H9 (cell line): ENCODE results near the gene YKT6. TPM values are rescaled to one million over a fixed set of nuclear protein-coding genes. Genes with fewer than 3 reads are reported as not detected.

ENCODE experiments used
- DNase-seq: peaks from one replicate; pipeline ENCODE4 v3.0.0-alpha.2; 2017
- H2AFZ ChIP-seq: one replicate; pipeline ENCODE4 v1.6.1; 2013; ENCODE audit warnings: mild to moderate bottlenecking, low read length, control low read depth, moderate library complexity
- H2AK5ac ChIP-seq: 2 replicates; pipeline ENCODE4 v1.6.1; 2013; ENCODE audit warnings: low read length, control low read depth, mixed read lengths; ENCODE audit not compliant: insufficient read length
- H2BK120ac ChIP-seq: one replicate; pipeline ENCODE4 v1.6.1; 2013; ENCODE audit warnings: low read depth, mild to moderate bottlenecking, low read length, control low read depth, inconsistent platforms; ENCODE audit not compliant: poor library complexity, severe bottlenecking
- H2BK12ac ChIP-seq: 2 replicates; pipeline ENCODE4 v1.6.1; 2013; ENCODE audit warnings: low read length, control low read depth, mixed read lengths, low read depth; ENCODE audit not compliant: insufficient read length
- H2BK15ac ChIP-seq: 2 replicates; pipeline ENCODE4 v1.6.1; 2013; ENCODE audit warnings: low read depth, low read length, control low read depth
- H2BK20ac ChIP-seq: one replicate; pipeline ENCODE4 v1.6.1; 2013; ENCODE audit warnings: low read depth, mild to moderate bottlenecking, low read length, control low read depth, inconsistent platforms; ENCODE audit not compliant: poor library complexity, severe bottlenecking
- H2BK5ac ChIP-seq: 2 replicates; pipeline ENCODE4 v1.6.1; 2013; ENCODE audit warnings: low read length, control low read depth, mixed read lengths; ENCODE audit not compliant: insufficient read length
- H3K14ac ChIP-seq: 2 replicates; pipeline ENCODE4 v1.6.1; 2013; ENCODE audit warnings: low read length, control low read depth; ENCODE audit not compliant: insufficient read depth
- H3K18ac ChIP-seq: 2 replicates; pipeline ENCODE4 v1.6.1; 2013; ENCODE audit warnings: low read depth, mild to moderate bottlenecking, mixed read lengths, low read length, control low read depth; ENCODE audit not compliant: insufficient read length
- H3K23ac ChIP-seq: 2 replicates; pipeline ENCODE4 v1.6.1; 2013; ENCODE audit warnings: low read length, control low read depth, mixed read lengths, low read depth; ENCODE audit not compliant: insufficient read length
- H3K23me2 ChIP-seq: 2 replicates; pipeline ENCODE4 v1.6.1; 2013; ENCODE audit warnings: low read depth, mild to moderate bottlenecking, mixed read lengths, low read length, control low read depth; ENCODE audit not compliant: insufficient read length, poor library complexity, severe bottlenecking
- H3K27ac ChIP-seq: 2 replicates; pipeline ENCODE4 v1.5.1; 2013; ENCODE audit warnings: low read length, control low read depth, mixed read lengths, low read depth; ENCODE audit not compliant: insufficient read length
- H3K27me3 ChIP-seq: 2 replicates; pipeline ENCODE4 v1.6.1; 2013; ENCODE audit warnings: low read length, control low read depth, inconsistent platforms; ENCODE audit not compliant: insufficient read depth
- H3K4ac ChIP-seq: 2 replicates; pipeline ENCODE4 v1.6.1; 2013; ENCODE audit warnings: low read depth, mild to moderate bottlenecking, control low read depth, inconsistent platforms, low read length, moderate library complexity
- H3K4me1 ChIP-seq: 2 replicates; pipeline ENCODE4 v1.6.1; 2013; ENCODE audit warnings: low read length, control low read depth, inconsistent platforms; ENCODE audit not compliant: insufficient read depth
- H3K4me2 ChIP-seq: 2 replicates; pipeline ENCODE4 v1.6.1; 2013; ENCODE audit warnings: low read length, control low read depth, mixed read lengths; ENCODE audit not compliant: insufficient read length, insufficient read depth
- H3K56ac ChIP-seq: 2 replicates; pipeline ENCODE4 v1.6.1; 2013; ENCODE audit warnings: low read depth, mild to moderate bottlenecking, mixed read lengths, low read length, control low read depth; ENCODE audit not compliant: insufficient read length
- H3K79me1 ChIP-seq: 2 replicates; pipeline ENCODE4 v1.6.1; 2013; ENCODE audit warnings: low read depth, mild to moderate bottlenecking, moderate library complexity, low read length, control low read depth, inconsistent platforms; ENCODE audit not compliant: insufficient read depth, poor library complexity, severe bottlenecking
- H3K79me2 ChIP-seq: 2 replicates; pipeline ENCODE4 v1.6.1; 2013; ENCODE audit warnings: low read length, control low read depth, inconsistent platforms; ENCODE audit not compliant: insufficient read depth
- H3K9ac ChIP-seq: 2 replicates; pipeline ENCODE4 v1.6.1; 2013; ENCODE audit warnings: low read length, control low read depth, mixed read lengths; ENCODE audit not compliant: insufficient read length; ENCODE audit errors: extremely low read depth
- H3K9me3 ChIP-seq: one replicate; pipeline ENCODE4 v1.6.1; 2013; ENCODE audit warnings: low read depth, low read length, inconsistent platforms; ENCODE audit not compliant: control insufficient read depth
- H3T11ph ChIP-seq: one replicate; pipeline ENCODE4 v1.6.1; 2013; ENCODE audit warnings: mild to moderate bottlenecking, low read length, control low read depth, inconsistent platforms
- H4K20me1 ChIP-seq: one replicate; pipeline ENCODE4 v1.6.1; 2013; ENCODE audit not compliant: control insufficient read depth, insufficient read length, insufficient read depth
- H4K5ac ChIP-seq: 2 replicates; pipeline ENCODE4 v1.6.1; 2013; ENCODE audit warnings: low read depth, mild to moderate bottlenecking, mixed read lengths, low read length, control low read depth; ENCODE audit not compliant: insufficient read length
- H4K8ac ChIP-seq: replicated peaks from 2 replicates; pipeline ENCODE4 v1.6.1; 2013; ENCODE audit warnings: low read length, control low read depth, mixed read lengths, low read depth; ENCODE audit not compliant: insufficient read length
- H4K91ac ChIP-seq: 2 replicates; pipeline ENCODE4 v1.6.1; 2013; ENCODE audit warnings: low read depth, mild to moderate bottlenecking, moderate library complexity, mixed read lengths, low read length, control low read depth; ENCODE audit not compliant: insufficient read length
- H3K27ac Mint-ChIP-seq, 3 experiments: 2 replicates in 2 of 3; 3 replicates in 1 of 3; pipeline ENCODE4 v1.8.0; 2020 to 2021; ENCODE audit warnings: mixed read lengths in 3 of 3, mild to moderate bottlenecking in 1 of 3, moderate library complexity in 1 of 3
- H3K27me3 Mint-ChIP-seq: 2 replicates; pipeline ENCODE4 v1.8.0; 2021; ENCODE audit warnings: low read depth, mild to moderate bottlenecking, moderate library complexity, mixed read lengths
- H3K36me3 Mint-ChIP-seq, 3 experiments: 2 replicates in 2 of 3; 3 replicates in 1 of 3; pipeline ENCODE4 v1.8.0; 2020 to 2021; ENCODE audit warnings: low read depth in 3 of 3, mixed read lengths in 3 of 3; ENCODE audit not compliant: insufficient read depth in 1 of 3
- H3K4me1 Mint-ChIP-seq, 2 experiments: 2 replicates each; pipeline ENCODE4 v1.8.0; 2020; ENCODE audit warnings: mixed read lengths in 2 of 2
- H3K4me3 Mint-ChIP-seq, 2 experiments: 2 replicates in 1 of 2; 3 replicates in 1 of 2; pipeline ENCODE4 v1.8.0; 2020 to 2021; ENCODE audit warnings: mild to moderate bottlenecking in 2 of 2, mixed read lengths in 2 of 2, moderate library complexity in 1 of 2
- H3K9me3 Mint-ChIP-seq, 2 experiments: 2 replicates in 1 of 2; 3 replicates in 1 of 2; pipeline ENCODE4 v1.8.0; 2020; ENCODE audit warnings: mild to moderate bottlenecking in 2 of 2, mixed read lengths in 2 of 2, moderate library complexity in 1 of 2
- WGBS: extraction: QIAGEN DNeasy Blood & Tissue Kit; methylation state at CpG from one replicate; pipeline ENCODE4 v1.1.7; 2013; ENCODE audit warnings: missing lambda C conversion rate, low lambda C conversion rate, mixed read lengths; ENCODE audit not compliant: insufficient read length; ENCODE audit errors: extremely low coverage; 5-methylcytosine and 5-hydroxymethylcytosine counted together
- total RNA-seq: library from RNA; stranded (reverse); gene quantifications from 2 replicates; pipeline ENCODE4 v1.2.1, GENCODE V29; 2021
- TF ChIP-seq, protein P1 (sequence below): fragments of 200-600 bp; sonication (generic); conservative IDR thresholded peaks from 3 replicates; pipeline ENCODE4 v1.8.0; 2021; ENCODE audit warnings: antibody characterized with exemption, mild to moderate bottlenecking

YKT6 gene
- total RNA-seq, 1 experiment from 2014 or later: 104 TPM

DNA sequence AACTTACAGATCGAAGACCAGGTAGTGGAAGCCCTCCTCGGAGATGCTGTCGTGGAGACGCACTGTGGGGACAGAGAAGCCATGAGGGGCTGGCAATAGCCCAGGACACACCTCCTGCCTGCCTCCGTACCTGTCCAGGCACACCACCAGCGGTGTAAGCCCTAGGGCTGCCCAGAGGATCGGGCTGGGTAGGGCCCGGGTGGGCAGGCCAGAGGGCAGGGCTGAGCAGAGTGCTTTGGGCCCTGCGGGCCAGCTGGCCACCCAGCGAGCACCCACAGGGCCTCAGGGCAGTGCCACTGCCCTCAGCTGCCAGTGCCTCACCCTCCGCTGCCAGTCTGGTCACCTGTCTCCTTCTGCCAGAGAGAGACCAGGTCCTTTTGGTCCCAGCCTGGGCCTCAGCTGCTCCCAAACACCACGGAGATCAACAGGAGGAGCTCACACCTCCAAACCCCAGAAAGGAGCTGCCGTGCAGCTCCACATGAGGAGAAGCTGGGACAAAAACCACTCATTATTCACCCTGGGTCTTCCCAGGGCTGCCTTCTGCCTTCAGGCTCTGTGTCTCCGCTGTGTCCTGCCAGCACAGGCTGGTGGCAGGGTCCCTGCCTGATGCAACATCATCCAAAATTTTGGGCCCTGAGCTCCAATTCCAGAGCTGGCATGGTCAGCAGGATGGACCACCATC is 58.2 kb downstream of the YKT6 start:
- H4K20me1 ChIP-seq: no peaks in the 10 kb centered on the region
- no peak overlapping the region for H3K23ac ChIP-seq
- H3K14ac ChIP-seq: no peak overlapping the region; the same call in 1 of the 2 replicates
- H2BK5ac ChIP-seq: no peak overlapping the region
- no peak overlapping the region for H4K91ac ChIP-seq
- no peaks in the 10 kb centered on the region for H3K23me2 ChIP-seq
- H3K4me1 Mint-ChIP-seq: peaks cover 0 to 7% of the 10 kb centered on the region in 2 experiments; a peak in 2 of 4 replicates
- no peak for DNase-seq
- no peak overlapping the region for H2BK15ac ChIP-seq
- no peak overlapping the region for H2BK12ac ChIP-seq
- no peak overlapping the region for H3K56ac ChIP-seq
- H3K4ac ChIP-seq: no peak overlapping the region
- no CpG with 5 or more reads among the region's 14 CpGs for WGBS
- H3K4me2 ChIP-seq: no peak overlapping the region
- no peak overlapping the region for H3K27ac ChIP-seq
- no peak overlapping the region for H2AFZ ChIP-seq
- H3K36me3 Mint-ChIP-seq: no peaks in the 10 kb centered on the region
- no peaks in the 10 kb centered on the region for H3K9me3 ChIP-seq
- H3K27me3 ChIP-seq: no peaks in the 10 kb centered on the region
- H4K5ac ChIP-seq: no peak overlapping the region
- H3K27ac Mint-ChIP-seq: no peak overlapping the region
- H3K9ac ChIP-seq: no peak overlapping the region
- H3K9me3 Mint-ChIP-seq: peaks cover 4 to 8% of the 10 kb centered on the region in 2 experiments; a peak in 4 of 5 replicates
- H3K4me3 Mint-ChIP-seq: no peak overlapping the region
- no peak overlapping the region for H4K8ac ChIP-seq
- no peaks in the 10 kb centered on the region; the same call in 1 of the 2 replicates for H3K4me1 ChIP-seq
- no peaks in the 10 kb centered on the region for H3K79me2 ChIP-seq
- H3T11ph ChIP-seq: no peak overlapping the region
- TF ChIP-seq, protein P1, sequence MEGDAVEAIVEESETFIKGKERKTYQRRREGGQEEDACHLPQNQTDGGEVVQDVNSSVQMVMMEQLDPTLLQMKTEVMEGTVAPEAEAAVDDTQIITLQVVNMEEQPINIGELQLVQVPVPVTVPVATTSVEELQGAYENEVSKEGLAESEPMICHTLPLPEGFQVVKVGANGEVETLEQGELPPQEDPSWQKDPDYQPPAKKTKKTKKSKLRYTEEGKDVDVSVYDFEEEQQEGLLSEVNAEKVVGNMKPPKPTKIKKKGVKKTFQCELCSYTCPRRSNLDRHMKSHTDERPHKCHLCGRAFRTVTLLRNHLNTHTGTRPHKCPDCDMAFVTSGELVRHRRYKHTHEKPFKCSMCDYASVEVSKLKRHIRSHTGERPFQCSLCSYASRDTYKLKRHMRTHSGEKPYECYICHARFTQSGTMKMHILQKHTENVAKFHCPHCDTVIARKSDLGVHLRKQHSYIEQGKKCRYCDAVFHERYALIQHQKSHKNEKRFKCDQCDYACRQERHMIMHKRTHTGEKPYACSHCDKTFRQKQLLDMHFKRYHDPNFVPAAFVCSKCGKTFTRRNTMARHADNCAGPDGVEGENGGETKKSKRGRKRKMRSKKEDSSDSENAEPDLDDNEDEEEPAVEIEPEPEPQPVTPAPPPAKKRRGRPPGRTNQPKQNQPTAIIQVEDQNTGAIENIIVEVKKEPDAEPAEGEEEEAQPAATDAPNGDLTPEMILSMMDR: no peak
- H3K27me3 Mint-ChIP-seq: peaks cover 5% of the 10 kb centered on the region
- no peak overlapping the region for H2BK20ac ChIP-seq
- H2BK120ac ChIP-seq: no peak overlapping the region
- H3K79me1 ChIP-seq: no peaks in the 10 kb centered on the region
- H3K18ac ChIP-seq: no peak overlapping the region
- H2AK5ac ChIP-seq: no peak overlapping the region
